Gastroesophageal sphincter (tissue), 4 donors: ENCODE measurements around the gene GATB. TPM values are rescaled to one million over a fixed set of nuclear protein-coding genes. Genes with fewer than 3 reads are reported as not detected.

Experiments
- ATAC-seq: fragments of 150-250 bp; one replicate; pipeline ENCODE4 v1.9.1; 2016; ENCODE audit warnings: mild to moderate bottlenecking, moderate library complexity
- H3K27ac ChIP-seq, 4 donors: fragments of 200-600 bp; sonication (generic) in 3 of 4; 1 replicate in 3 of 4; 2 replicates in 1 of 4; pipeline ENCODE4 v1.5.1; 2016 to 2019
- H3K27me3 ChIP-seq: fragments of 200-600 bp; sonication (generic); one replicate; pipeline ENCODE4 v1.5.1; 2019
- H3K36me3 ChIP-seq, 2 donors: fragments of 200-600 bp; sonication (generic); one replicate each; pipeline ENCODE4 v1.5.1; 2019; ENCODE audit warnings: control low read depth in 1 of 2
- H3K4me1 ChIP-seq, 3 donors: fragments of 200-600 bp; sonication (generic); 1 replicate in 2 of 3; 2 replicates in 1 of 3; pipeline ENCODE4 v1.5.1; 2016 to 2019; ENCODE audit warnings: control low read depth in 2 of 3
- H3K4me3 ChIP-seq, 2 donors: fragments of 200-600 bp; sonication (generic); one replicate each; pipeline ENCODE4 v1.5.1; 2019; ENCODE audit warnings: mild to moderate bottlenecking in 1 of 2, moderate library complexity in 1 of 2
- H3K9me3 ChIP-seq, 3 donors: fragments of 200-600 bp; sonication (generic); one replicate each; pipeline ENCODE4 v1.5.1; 2017 to 2019; ENCODE audit warnings: control low read depth in 2 of 3
- CTCF ChIP-seq, 4 experiments: fragments of 200-600 bp in 2 of 4; fragments of 450-650 bp in 2 of 4; sonication (generic) in 1 of 4; IDR thresholded peaks; one replicate each; pipeline ENCODE4 v1.5.1; 2017 to 2019; ENCODE audit warnings: antibody characterized with exemption in 4 of 4, mild to moderate bottlenecking in 2 of 4, moderate library complexity in 2 of 4
- EP300 ChIP-seq: sonication (generic); formaldehyde crosslinking; IDR thresholded peaks from one replicate; pipeline ENCODE4 v1.6.1; 2017; ENCODE audit warnings: antibody characterized with exemption, mild to moderate bottlenecking
- POLR2A ChIP-seq, 2 donors: fragments of 450-650 bp; IDR thresholded peaks; one replicate each; pipeline ENCODE4 v1.6.1; 2017; ENCODE audit warnings: antibody characterized with exemption in 2 of 2, mild to moderate bottlenecking in 2 of 2, moderate library complexity in 1 of 2
- POLR2AphosphoS5 ChIP-seq: sonication (generic); formaldehyde crosslinking; IDR thresholded peaks from one replicate; pipeline ENCODE4 v1.6.1; 2017; ENCODE audit warnings: antibody characterized with exemption
- WGBS, 2 donors: methylation state at CpG; one replicate each; pipeline ENCODE4 v1.1.5; 2018; ENCODE audit warnings: low coverage in 1 of 2; 5-methylcytosine and 5-hydroxymethylcytosine counted together
- total RNA-seq, 4 donors: library from RNA; depleted of rRNA; stranded (reverse); fragments of >200 nt; gene quantifications; one replicate each; pipeline ENCODE4 v1.1.0, GENCODE V29; 2016

GATB gene
- total RNA-seq, 4 donors from 2014 or later: 10.6 to 22.4 (median 16.6) TPM

GRCh38 chr4:151721916-151722315 lies 38.9 kb downstream of the GATB start:
- Histone ChIP-seq H3K27ac (no peak overlapping the region), H3K9me3 (no peaks in the 10 kb centered on the region), H3K4me3 (no peak overlapping the region), H3K27me3 (no peaks in the 10 kb centered on the region), H3K36me3 (peaks cover 0 to 10% of the 10 kb centered on the region in 2 donors), H3K4me1 (no peaks in the 10 kb centered on the region)
- 72 to 90% methylated on average over 2 of the region's 2 CpGs for WGBS, 2 donors
- no peak for ATAC-seq
- TF ChIP-seq EP300 (no peak), POLR2A (IDR thresholded peaks at IDR 0.05) (no peak), CTCF (IDR thresholded peaks at IDR 0.05) (no peak), POLR2AphosphoS5 (no peak)

GRCh38 chr4:151721466-151721865 lies 39.3 kb downstream of the GATB start:
- Histone ChIP-seq H3K27ac (no peak overlapping the region), H3K4me1 (no peaks in the 10 kb centered on the region), H3K9me3 (no peaks in the 10 kb centered on the region), H3K27me3 (no peaks in the 10 kb centered on the region), H3K36me3 (peaks cover 0 to 13% of the 10 kb centered on the region in 2 donors), H3K4me3 (no peak overlapping the region)
- no peak for ATAC-seq
- TF ChIP-seq CTCF (IDR thresholded peaks at IDR 0.05) (no peak), POLR2A (IDR thresholded peaks at IDR 0.05) (no peak), POLR2AphosphoS5 (no peak), EP300 (no peak)
- WGBS, 2 donors: 75 to 95% methylated on average over 5 to 7 of the region's 7 CpGs

GRCh38 chr4:151719956-151720334 lies 40.9 kb downstream of the GATB start:
- Histone ChIP-seq H3K27ac (no peak overlapping the region), H3K4me3 (no peak overlapping the region), H3K36me3 (peaks cover 0 to 28% of the 10 kb centered on the region in 2 donors), H3K4me1 (no peaks in the 10 kb centered on the region), H3K9me3 (no peaks in the 10 kb centered on the region), H3K27me3 (no peaks in the 10 kb centered on the region)
- TF ChIP-seq POLR2A (IDR thresholded peaks at IDR 0.05) (no peak), CTCF (IDR thresholded peaks at IDR 0.05) (no peak), POLR2AphosphoS5 (no peak), EP300 (no peak)
- WGBS, 2 donors: 96 to 97% methylated on average over 2 to 4 of the region's 8 CpGs
- no peak for ATAC-seq

- 86 to 90% methylated on average over 10 of the region's 19 CpGs for WGBS, 2 donors
- TF ChIP-seq POLR2AphosphoS5: no peak
- TF ChIP-seq EP300: no peak
- no peak for TF ChIP-seq POLR2A (IDR thresholded peaks at IDR 0.05)
- no peak for TF ChIP-seq CTCF (IDR thresholded peaks at IDR 0.05)
These were observed 41.5 kb downstream of the GATB start for GRCh38 chr4:151718984-151719955.

More at GRCh38 chr4:151718984-151719955, 41.5 kb downstream of the GATB start:
- H3K4me3 ChIP-seq: no peak overlapping the region
- H3K27me3 ChIP-seq: no peaks in the 10 kb centered on the region
- no peaks in the 10 kb centered on the region for H3K4me1 ChIP-seq
- peaks cover 0 to 31% of the 10 kb centered on the region in 2 donors for H3K36me3 ChIP-seq
- no peak overlapping the region for H3K27ac ChIP-seq
- H3K9me3 ChIP-seq: no peaks in the 10 kb centered on the region
- ATAC-seq: no peak
